K562 (cell line): ENCODE results near the gene OR2AT4. TPM values are rescaled to one million over a fixed set of nuclear protein-coding genes. Genes with fewer than 3 reads are reported as not detected.

Experiments used
- CTCF ChIP-seq, 3 experiments: IDR thresholded peaks in 2 of 3; conservative IDR thresholded peaks in 1 of 3; 2 replicates each; pipeline ENCODE4 v1.5.1; 2011 to 2012; ENCODE audit warnings: low read length in 3 of 3, mild to moderate bottlenecking in 3 of 3, control low read depth in 2 of 3, improper control_type of control experiment in 1 of 3, inconsistent platforms in 1 of 3, low read depth in 1 of 3, mixed read lengths in 1 of 3, moderate library complexity in 1 of 3; ENCODE audit not compliant: insufficient read depth in 2 of 3
- ESRRB ChIP-seq: fragments of 250-450 bp; sonication (Bioruptor Pico); IDR thresholded peaks from 2 replicates; pipeline ENCODE4 v1.5.0; 2020; ENCODE audit warnings: mild to moderate bottlenecking, moderate library complexity, borderline replicate concordance
- FOSL1 ChIP-seq: fragments of 200-800 bp; sonication (Bioruptor generic); conservative IDR thresholded peaks from 2 replicates; pipeline ENCODE4 v1.6.1; 2016; ENCODE audit warnings: missing genetic modification characterization, missing compliant biosample characterization
- HEY1 ChIP-seq: fragments of 250-450 bp; sonication (Bioruptor Pico); IDR thresholded peaks from 2 replicates; pipeline ENCODE4 v1.5.0; 2020; ENCODE audit warnings: mild to moderate bottlenecking, moderate library complexity, borderline replicate concordance
- MGA ChIP-seq: fragments of 450-650 bp; IDR thresholded peaks from 2 replicates; pipeline ENCODE4 v1.6.1; 2016; ENCODE audit warnings: mild to moderate bottlenecking, moderate library complexity
- NFATC3 ChIP-seq: fragments of 450-650 bp; IDR thresholded peaks from 2 replicates; pipeline ENCODE4 v1.6.1; 2017; ENCODE audit warnings: mild to moderate bottlenecking
- PBX2 ChIP-seq, 2 experiments: IDR thresholded peaks in 1 of 2; conservative IDR thresholded peaks in 1 of 2; 2 replicates each; pipeline ENCODE4 v1.6.1; 2016; ENCODE audit warnings: low read depth in 2 of 2, mild to moderate bottlenecking in 1 of 2, missing compliant biosample characterization in 1 of 2, missing genetic modification characterization in 1 of 2, moderate library complexity in 1 of 2
- SP2 ChIP-seq: IDR thresholded peaks from 2 replicates; pipeline ENCODE4 v1.6.1; 2011; ENCODE audit warnings: mild to moderate bottlenecking, low read depth, low read length, moderate library complexity; ENCODE audit not compliant: poor library complexity, severe bottlenecking; ENCODE audit errors: extremely low read depth
- TAF7 ChIP-seq: fragments of 450-650 bp; IDR thresholded peaks from 2 replicates; pipeline ENCODE4 v1.6.1; 2016; ENCODE audit warnings: missing genetic modification characterization, missing compliant biosample characterization
- polyA plus RNA-seq, 8 experiments: library from polyadenylated mRNA; depleted of rRNA in 4 of 8; stranded (reverse) in 5 of 8; unstranded in 3 of 8; fragments of >200 nt; fragmentation: Nextera tagmentation in 2 of 8; fragmentation: Illumina TruSeq in 1 of 8; extraction: Ambion mirVana in 2 of 8; extraction: Trizol in 1 of 8; gene quantifications; 2 replicates each; pipeline versions ENCODE4 v1.2.1 to v1.2.3, GENCODE V29; 2011 to 2014; ENCODE audit warnings: inconsistent platforms in 1 of 8, missing spikeins in 1 of 8
- total RNA-seq, 7 experiments: library from RNA; depleted of rRNA in 6 of 7; stranded (reverse); fragments of >200 nt in 6 of 7; fragmentation: Illumina TruSeq in 2 of 7; extraction: Trizol in 2 of 7; gene quantifications; 2 replicates each; pipeline versions ENCODE4 v1.2.1 to v1.2.3, GENCODE V29; 2011 to 2021; ENCODE audit warnings: low replicate concordance in 1 of 7

OR2AT4 gene
- total and polyA plus RNA-seq, 9 of the 15 experiments (the other 6 are each of a cell fraction or from before 2014, with no cell fraction given) = 0.86 to 3.1 (median 2.0) TPM

GRCh38 chr11:75107187-75107586 lies 10.5 kb upstream of the OR2AT4 start (continued):
- TF ChIP-seq CTCF (IDR thresholded peaks at IDR 0.05 in 2 of 3, conservative IDR thresholded peaks at IDR 0.05 in 1 of 3; ENCODE audit: insufficient read depth in 2 of 3, low read depth in 1 of 3, low read length in 3 of 3) = no peak
- TF ChIP-seq HEY1 = no peak
- no peak for TF ChIP-seq PBX2 (CRISPR knock-in tag; IDR thresholded peaks at IDR 0.05; ENCODE audit: low read depth)
- 0 out of 2 replicates have a peak, but pooled peaks have one; percentile 21 for TF ChIP-seq PBX2 (tag; conservative IDR thresholded peaks at IDR 0.05; ENCODE audit: low read depth)
- no peak for TF ChIP-seq TAF7 (tag)
- TF ChIP-seq FOSL1 (tag) = peak; percentile 77
- no peak for TF ChIP-seq MGA
- TF ChIP-seq SP2 = no peak
- no peak for TF ChIP-seq ESRRB (CRISPR knock-in tag)
- TF ChIP-seq NFATC3 = no peak
